ENCODE measurements around the gene BSND. TPM values are rescaled to one million over a fixed set of nuclear protein-coding genes. Genes with fewer than 3 reads are reported as not detected.

BSND gene
- total RNA-seq, 1 donor from 2014 or later, result not detected

DNA sequence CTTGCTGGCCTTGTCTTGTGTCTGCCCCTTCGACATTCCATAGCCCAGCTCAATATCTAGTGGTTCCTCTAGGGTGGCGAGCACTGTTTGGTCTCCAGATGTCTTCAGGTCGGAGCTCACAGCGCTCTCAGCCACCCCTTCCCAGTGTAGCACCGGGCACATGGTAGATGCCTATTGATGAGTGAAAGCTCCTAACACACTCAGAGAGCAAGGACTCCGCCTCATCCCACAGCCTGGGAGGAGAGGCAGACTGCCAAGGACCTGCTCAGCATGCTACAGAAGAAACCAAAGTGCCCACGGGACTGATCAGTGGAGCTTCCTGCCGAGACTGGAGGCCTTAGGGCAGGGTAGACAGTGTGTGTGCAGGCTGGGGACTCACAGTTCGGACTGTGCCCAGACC, 51.5 kb downstream of the BSND start:
- TF ChIP-seq, protein P1, sequence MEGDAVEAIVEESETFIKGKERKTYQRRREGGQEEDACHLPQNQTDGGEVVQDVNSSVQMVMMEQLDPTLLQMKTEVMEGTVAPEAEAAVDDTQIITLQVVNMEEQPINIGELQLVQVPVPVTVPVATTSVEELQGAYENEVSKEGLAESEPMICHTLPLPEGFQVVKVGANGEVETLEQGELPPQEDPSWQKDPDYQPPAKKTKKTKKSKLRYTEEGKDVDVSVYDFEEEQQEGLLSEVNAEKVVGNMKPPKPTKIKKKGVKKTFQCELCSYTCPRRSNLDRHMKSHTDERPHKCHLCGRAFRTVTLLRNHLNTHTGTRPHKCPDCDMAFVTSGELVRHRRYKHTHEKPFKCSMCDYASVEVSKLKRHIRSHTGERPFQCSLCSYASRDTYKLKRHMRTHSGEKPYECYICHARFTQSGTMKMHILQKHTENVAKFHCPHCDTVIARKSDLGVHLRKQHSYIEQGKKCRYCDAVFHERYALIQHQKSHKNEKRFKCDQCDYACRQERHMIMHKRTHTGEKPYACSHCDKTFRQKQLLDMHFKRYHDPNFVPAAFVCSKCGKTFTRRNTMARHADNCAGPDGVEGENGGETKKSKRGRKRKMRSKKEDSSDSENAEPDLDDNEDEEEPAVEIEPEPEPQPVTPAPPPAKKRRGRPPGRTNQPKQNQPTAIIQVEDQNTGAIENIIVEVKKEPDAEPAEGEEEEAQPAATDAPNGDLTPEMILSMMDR (IDR thresholded peaks at IDR 0.05; ENCODE audit: unreplicated experiment), result no peak
- no peak for DNase-seq (ENCODE audit: low spot score)
- Mint-ChIP-seq H3K9me3 (ENCODE audit: unreplicated experiment) (no peaks in the 10 kb centered on the region), H3K4me3 (ENCODE audit: unreplicated experiment) (no peak overlapping the region), H3K27me3 (ENCODE audit: unreplicated experiment) (peaks cover 12% of the 10 kb centered on the region), H3K4me1 (ENCODE audit: unreplicated experiment) (peaks cover 12% of the 10 kb centered on the region), H3K27ac (ENCODE audit: unreplicated experiment) (no peak overlapping the region), H3K36me3 (ENCODE audit: low read depth, unreplicated experiment) (no peaks in the 10 kb centered on the region)

DNA sequence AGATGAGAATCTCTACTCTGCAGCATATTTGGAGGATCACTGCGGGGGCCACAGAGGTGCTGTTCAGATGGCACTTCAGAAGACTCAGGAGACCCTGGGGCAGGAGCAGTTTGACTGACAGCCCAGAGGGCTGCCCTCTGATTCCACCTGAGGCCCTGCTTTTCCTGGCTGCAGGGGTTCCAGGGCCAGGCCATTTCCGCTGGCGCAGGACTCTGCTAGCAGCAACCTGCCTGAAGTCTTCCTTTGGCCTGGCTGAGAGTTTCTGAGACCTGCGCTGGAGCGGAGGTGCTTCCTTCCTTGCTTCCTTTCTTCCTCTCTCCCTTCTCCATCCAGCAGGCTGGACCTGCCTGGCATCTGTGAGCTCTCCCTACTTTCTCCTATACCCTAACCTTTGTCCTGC, 52.4 kb downstream of the BSND start:
- peaks cover 11% of the 10 kb centered on the region for H3K27me3 Mint-ChIP-seq (ENCODE audit: unreplicated experiment)
- peaks cover 12% of the 10 kb centered on the region for H3K4me1 Mint-ChIP-seq (ENCODE audit: unreplicated experiment)
- H3K4me3 Mint-ChIP-seq (ENCODE audit: unreplicated experiment), result no peak overlapping the region
- TF ChIP-seq, protein P1 (IDR thresholded peaks at IDR 0.05; ENCODE audit: unreplicated experiment), result no peak
- peak overlapping the region; percentile 53 for H3K27ac Mint-ChIP-seq (ENCODE audit: unreplicated experiment)
- no peaks in the 10 kb centered on the region for H3K36me3 Mint-ChIP-seq (ENCODE audit: low read depth, unreplicated experiment)
- no peak for DNase-seq (ENCODE audit: low spot score)
- H3K9me3 Mint-ChIP-seq (ENCODE audit: unreplicated experiment), result no peaks in the 10 kb centered on the region

DNA sequence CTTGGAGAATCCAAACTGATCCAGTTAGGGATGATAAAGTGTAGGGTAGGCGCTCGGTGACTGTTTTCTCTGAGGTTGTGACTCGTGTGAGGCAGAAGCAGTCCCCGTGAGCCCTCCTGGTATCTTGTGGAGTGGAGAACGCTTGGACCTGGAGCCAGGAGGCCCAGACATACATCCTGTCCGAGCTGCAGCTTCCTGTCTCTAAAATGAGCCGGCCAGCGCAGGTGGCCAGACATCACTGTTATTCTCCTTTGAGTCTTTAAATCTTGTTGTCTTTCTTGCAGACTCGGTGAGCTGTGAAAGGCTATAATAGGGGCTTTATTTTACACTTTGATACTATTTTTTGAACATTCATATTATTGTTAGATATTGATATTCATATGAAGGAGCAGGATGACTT, 52.9 kb downstream of the BSND start:
- Mint-ChIP-seq H3K27ac (ENCODE audit: unreplicated experiment) (no peak overlapping the region), H3K27me3 (ENCODE audit: unreplicated experiment) (peaks cover 11% of the 10 kb centered on the region), H3K4me3 (ENCODE audit: unreplicated experiment) (no peak overlapping the region), H3K4me1 (ENCODE audit: unreplicated experiment) (peaks cover 12% of the 10 kb centered on the region), H3K9me3 (ENCODE audit: unreplicated experiment) (no peaks in the 10 kb centered on the region), H3K36me3 (ENCODE audit: low read depth, unreplicated experiment) (no peaks in the 10 kb centered on the region)
- TF ChIP-seq, protein P1 (IDR thresholded peaks at IDR 0.05; ENCODE audit: unreplicated experiment), result no peak
- DNase-seq (ENCODE audit: low spot score), result no peak

DNA sequence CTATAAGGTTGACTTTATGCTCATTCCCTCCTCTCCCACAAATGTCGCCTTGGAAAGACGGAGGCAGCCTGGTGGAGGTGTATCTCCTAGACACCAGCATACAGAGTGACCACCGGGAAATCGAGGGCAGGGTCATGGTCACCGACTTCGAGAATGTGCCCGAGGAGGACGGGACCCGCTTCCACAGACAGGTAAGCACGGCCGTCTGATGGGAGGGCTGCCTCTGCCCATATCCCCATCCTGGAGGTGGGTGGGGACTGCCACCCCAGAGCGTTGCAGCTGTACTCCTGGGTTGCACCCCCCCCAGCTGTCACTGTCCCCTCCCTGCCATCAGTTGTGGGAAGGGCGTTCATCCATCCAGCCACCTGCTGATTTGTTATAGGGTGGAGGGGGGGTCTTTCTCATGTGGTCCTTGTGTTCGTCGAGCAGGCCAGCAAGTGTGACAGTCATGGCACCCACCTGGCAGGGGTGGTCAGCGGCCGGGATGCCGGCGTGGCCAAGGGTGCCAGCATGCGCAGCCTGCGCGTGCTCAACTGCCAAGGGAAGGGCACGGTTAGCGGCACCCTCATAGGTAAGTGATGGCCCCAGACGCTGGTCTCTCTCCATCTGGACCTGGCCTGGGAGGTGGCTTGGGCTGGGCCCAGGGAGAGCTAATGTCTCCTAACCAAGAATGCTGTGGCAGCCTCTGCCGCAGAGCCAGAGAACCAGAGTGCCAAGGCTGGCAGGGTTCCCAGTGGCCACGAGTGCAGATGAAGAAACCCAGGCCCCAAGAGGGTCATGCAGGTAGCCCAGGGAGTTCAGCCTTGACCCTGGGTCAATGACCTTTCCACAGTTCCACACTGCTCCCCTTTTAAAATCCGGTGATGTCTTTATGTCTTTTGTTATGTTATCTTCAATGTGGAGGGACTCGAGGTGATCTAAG, 53.7 kb downstream of the BSND start:
- Mint-ChIP-seq H3K27me3 (ENCODE audit: unreplicated experiment) (peaks cover 11% of the 10 kb centered on the region), H3K4me1 (ENCODE audit: unreplicated experiment) (peaks cover 12% of the 10 kb centered on the region), H3K9me3 (ENCODE audit: unreplicated experiment) (no peaks in the 10 kb centered on the region), H3K27ac (ENCODE audit: unreplicated experiment) (peak overlapping the region; percentile 53), H3K36me3 (ENCODE audit: low read depth, unreplicated experiment) (peaks cover 2% of the 10 kb centered on the region), H3K4me3 (ENCODE audit: unreplicated experiment) (no peak overlapping the region)
- TF ChIP-seq, protein P1 (IDR thresholded peaks at IDR 0.05; ENCODE audit: unreplicated experiment), result no peak
- no peak for DNase-seq (ENCODE audit: low spot score)

DNA sequence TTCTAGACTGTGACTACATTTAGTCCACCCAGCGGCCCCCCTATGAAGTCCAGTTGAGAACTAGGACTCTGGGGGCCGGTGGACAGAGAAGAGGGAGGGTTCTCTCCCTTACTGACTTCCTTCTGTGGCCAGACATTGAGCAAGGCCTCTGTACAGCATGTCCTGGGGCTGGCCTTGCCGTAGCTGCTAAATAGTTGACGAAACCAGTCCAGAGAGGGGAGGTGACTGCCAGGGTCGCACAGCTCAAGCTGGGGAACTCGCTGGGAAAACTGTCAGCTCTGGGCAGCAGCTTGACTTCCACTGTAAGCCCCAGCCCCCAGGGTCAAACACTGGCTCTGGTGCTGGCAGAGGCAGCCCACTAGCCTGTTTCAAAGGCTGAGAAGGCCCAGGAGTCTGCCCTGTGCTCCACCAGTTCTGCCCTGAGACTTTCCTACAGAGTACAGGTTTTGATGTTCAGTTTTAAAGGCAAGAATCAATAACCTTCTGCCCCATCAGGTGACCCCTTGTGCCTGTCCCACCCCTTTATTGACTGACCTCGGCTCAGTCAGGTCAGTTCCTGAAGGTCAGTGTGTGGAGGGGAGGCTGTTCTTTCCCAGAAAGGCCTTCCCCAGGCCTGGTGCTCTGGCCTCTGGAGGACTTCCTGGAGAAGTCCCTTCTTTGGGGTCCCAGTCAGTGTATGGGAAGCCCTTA, 54.7 kb downstream of the BSND start:
- Mint-ChIP-seq H3K4me3 (ENCODE audit: unreplicated experiment) (no peak overlapping the region), H3K27me3 (ENCODE audit: unreplicated experiment) (peaks cover 11% of the 10 kb centered on the region), H3K27ac (ENCODE audit: unreplicated experiment) (no peak overlapping the region), H3K36me3 (ENCODE audit: low read depth, unreplicated experiment) (peaks cover 3% of the 10 kb centered on the region), H3K9me3 (ENCODE audit: unreplicated experiment) (no peaks in the 10 kb centered on the region), H3K4me1 (ENCODE audit: unreplicated experiment) (peaks cover 12% of the 10 kb centered on the region)
- DNase-seq (ENCODE audit: low spot score), result no peak
- TF ChIP-seq, protein P1 (IDR thresholded peaks at IDR 0.05; ENCODE audit: unreplicated experiment), result no peak
